Peyer's patch (tissue), 4 donors: ENCODE data around the gene SERINC4.

Experiments
- CTCF ChIP-seq, 6 experiments: fragments of 450-650 bp in 4 of 6; fragments of 200-600 bp in 2 of 6; sonication (generic) in 1 of 6; IDR thresholded peaks; one replicate each; pipeline ENCODE4 v1.5.1; 2017 to 2019; ENCODE audit warnings: antibody characterized with exemption in 6 of 6, mild to moderate bottlenecking in 3 of 6, moderate library complexity in 1 of 6
- POLR2A ChIP-seq, 2 donors: fragments of 450-650 bp; IDR thresholded peaks; one replicate each; pipeline ENCODE4 v1.5.1; 2017; ENCODE audit warnings: antibody characterized with exemption in 2 of 2, mild to moderate bottlenecking in 2 of 2, moderate library complexity in 2 of 2

- TF ChIP-seq CTCF (IDR thresholded peaks at IDR 0.05) (no peak), POLR2A (IDR thresholded peaks at IDR 0.05) (no peak)
Observed at GRCh38 chr15:43828061-43828657, 28.1 kb upstream of the SERINC4 start.
